ENCODE data around the gene KCNH5. TPM values are rescaled to one million over a fixed set of nuclear protein-coding genes. Genes with fewer than 3 reads are reported as not detected.

KCNH5 gene
- total RNA-seq, 2 experiments from 2014 or later, result not detected

DNA sequence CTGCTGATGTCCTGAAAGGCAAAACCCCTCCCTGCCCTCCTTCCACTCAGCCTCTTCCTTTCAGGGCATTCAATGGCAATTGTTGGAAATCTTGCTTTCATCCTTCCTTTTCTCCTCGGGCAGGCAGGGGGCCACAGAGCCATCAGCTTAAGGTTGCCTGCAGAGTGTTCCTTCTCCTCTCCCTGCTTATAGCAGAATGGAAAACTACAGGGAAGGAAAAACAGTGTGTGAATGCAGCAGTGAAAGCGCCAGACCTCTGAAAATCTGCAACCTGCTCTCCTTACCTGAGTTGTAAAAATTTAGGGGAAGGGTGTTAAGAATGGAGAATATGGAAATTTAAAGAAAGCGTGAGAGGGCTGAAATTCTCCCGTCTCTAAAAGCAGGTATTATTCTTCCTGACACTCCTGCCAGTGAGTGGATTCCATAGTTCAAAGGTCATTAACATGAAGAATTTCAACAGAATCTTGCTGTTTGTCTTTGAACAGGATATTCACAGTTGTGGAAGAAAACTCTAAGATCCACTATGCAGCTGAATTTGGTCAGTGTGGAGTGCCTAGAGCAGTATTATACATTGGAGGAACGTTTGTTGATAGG lies 348.8 kb downstream of the KCNH5 start:
- no peak for DNase-seq
- H3K27ac ChIP-seq (ENCODE audit: low read depth in 1 of 2, low read length in 2 of 2), result no peak overlapping the region
- no peaks in the 10 kb centered on the region for H3K27me3 Mint-ChIP-seq
- ChIA-PET POLR2A (no interaction called here), CTCF (no interaction called here)
- H3K36me3 Mint-ChIP-seq (ENCODE audit: low read depth), result no peaks in the 10 kb centered on the region
- no peaks in the 10 kb centered on the region for H3K36me3 ChIP-seq (ENCODE audit: insufficient read depth, low read length)
- H3K27me3 ChIP-seq (ENCODE audit: control insufficient read depth in 1 of 2, insufficient read depth in 2 of 2, low read length in 2 of 2), result no peaks in the 10 kb centered on the region
- H3K4me3 Mint-ChIP-seq, result no peak overlapping the region
- H3K9me3 ChIP-seq (ENCODE audit: control insufficient read depth in 1 of 2, insufficient read depth in 1 of 2, low read length in 2 of 2), result peaks cover 0 to 5% of the 10 kb centered on the region in 2 experiments
- ATAC-seq (ENCODE audit: poor library complexity), result no peak
- H3K4me1 Mint-ChIP-seq (ENCODE audit: low read depth), result no peaks in the 10 kb centered on the region
- no peak overlapping the region for H3K4me3 ChIP-seq (ENCODE audit: low read length)
- H3K27ac Mint-ChIP-seq, result no peak overlapping the region
- intact Hi-C loops (cut with DNase I, micrococcal nuclease), result no loop called here
- no peaks in the 10 kb centered on the region for H3K4me1 ChIP-seq (ENCODE audit: insufficient read depth, low read length)
- H3K9me3 Mint-ChIP-seq, result no peaks in the 10 kb centered on the region
- TF ChIP-seq, protein P1, sequence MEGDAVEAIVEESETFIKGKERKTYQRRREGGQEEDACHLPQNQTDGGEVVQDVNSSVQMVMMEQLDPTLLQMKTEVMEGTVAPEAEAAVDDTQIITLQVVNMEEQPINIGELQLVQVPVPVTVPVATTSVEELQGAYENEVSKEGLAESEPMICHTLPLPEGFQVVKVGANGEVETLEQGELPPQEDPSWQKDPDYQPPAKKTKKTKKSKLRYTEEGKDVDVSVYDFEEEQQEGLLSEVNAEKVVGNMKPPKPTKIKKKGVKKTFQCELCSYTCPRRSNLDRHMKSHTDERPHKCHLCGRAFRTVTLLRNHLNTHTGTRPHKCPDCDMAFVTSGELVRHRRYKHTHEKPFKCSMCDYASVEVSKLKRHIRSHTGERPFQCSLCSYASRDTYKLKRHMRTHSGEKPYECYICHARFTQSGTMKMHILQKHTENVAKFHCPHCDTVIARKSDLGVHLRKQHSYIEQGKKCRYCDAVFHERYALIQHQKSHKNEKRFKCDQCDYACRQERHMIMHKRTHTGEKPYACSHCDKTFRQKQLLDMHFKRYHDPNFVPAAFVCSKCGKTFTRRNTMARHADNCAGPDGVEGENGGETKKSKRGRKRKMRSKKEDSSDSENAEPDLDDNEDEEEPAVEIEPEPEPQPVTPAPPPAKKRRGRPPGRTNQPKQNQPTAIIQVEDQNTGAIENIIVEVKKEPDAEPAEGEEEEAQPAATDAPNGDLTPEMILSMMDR (IDR thresholded peaks at IDR 0.05), result no peak

DNA sequence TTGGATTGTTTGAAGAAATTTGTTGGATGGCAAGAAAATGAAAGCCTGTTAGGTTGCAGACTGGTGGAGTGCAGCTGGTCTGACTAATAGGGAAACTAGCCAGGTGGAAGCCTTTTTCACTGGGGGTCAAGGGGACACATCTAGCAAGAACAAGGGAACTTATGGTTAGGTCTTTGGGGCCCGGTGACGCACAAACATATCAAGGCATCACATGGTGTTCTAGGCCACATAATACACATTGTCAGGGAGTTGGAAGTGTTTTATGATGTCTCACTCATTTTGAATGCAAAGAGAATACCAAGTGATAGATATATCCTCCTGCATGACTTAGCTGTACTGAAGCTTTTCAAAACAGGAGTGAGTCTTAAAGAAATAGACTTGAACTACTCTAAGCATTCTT lies 351.2 kb downstream of the KCNH5 start:
- TF ChIP-seq, protein P1 (IDR thresholded peaks at IDR 0.05), result no peak
- ATAC-seq (ENCODE audit: poor library complexity), result no peak
- no peaks in the 10 kb centered on the region for H3K27me3 ChIP-seq (ENCODE audit: control insufficient read depth in 1 of 2, insufficient read depth in 2 of 2, low read length in 2 of 2)
- H3K36me3 ChIP-seq (ENCODE audit: insufficient read depth, low read length), result no peaks in the 10 kb centered on the region
- Mint-ChIP-seq H3K36me3 (ENCODE audit: low read depth) (no peaks in the 10 kb centered on the region), H3K9me3 (no peaks in the 10 kb centered on the region), H3K4me3 (no peak overlapping the region), H3K27me3 (no peaks in the 10 kb centered on the region), H3K4me1 (ENCODE audit: low read depth) (no peaks in the 10 kb centered on the region), H3K27ac (no peak overlapping the region)
- CTCF ChIA-PET, result no interaction called here
- H3K9me3 ChIP-seq (ENCODE audit: control insufficient read depth in 1 of 2, insufficient read depth in 1 of 2, low read length in 2 of 2), result peaks cover 0 to 5% of the 10 kb centered on the region in 2 experiments
- no peaks in the 10 kb centered on the region for H3K4me1 ChIP-seq (ENCODE audit: insufficient read depth, low read length)
- no peak overlapping the region for H3K4me3 ChIP-seq (ENCODE audit: low read length)
- intact Hi-C loops (cut with DNase I, micrococcal nuclease), result no loop called here
- POLR2A ChIA-PET, result no interaction called here
- no peak overlapping the region for H3K27ac ChIP-seq (ENCODE audit: low read depth in 1 of 2, low read length in 2 of 2)
- DNase-seq, result no peak

DNA sequence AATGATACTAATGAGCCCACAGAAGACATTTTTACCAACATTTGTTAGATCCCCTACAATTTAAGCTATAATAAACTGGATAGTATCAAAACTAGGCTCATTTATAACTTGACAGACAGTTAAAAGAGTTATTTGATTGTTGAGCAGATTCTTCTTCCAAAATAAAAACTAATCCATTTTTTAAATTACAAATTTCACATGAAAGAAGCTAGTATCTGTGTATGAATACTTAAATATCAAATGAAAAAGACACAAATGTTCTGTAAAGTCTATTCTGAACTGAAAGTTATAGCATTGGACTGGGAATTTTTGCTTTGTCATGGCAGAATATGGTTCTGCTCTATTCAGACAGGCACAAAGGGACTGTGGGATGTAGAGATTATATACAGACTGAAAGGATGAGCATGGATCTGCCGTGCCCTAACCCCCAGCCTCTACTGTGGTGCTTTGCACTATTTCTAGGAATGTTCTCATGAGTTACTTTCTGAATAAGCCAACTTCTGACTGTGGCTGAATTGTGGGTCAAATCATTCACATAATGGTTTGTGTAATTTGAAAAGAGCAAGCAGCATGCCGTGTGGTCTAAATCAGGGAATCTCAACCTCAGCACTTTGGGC lies 352.7 kb downstream of the KCNH5 start:
- H3K27ac ChIP-seq (ENCODE audit: low read depth in 1 of 2, low read length in 2 of 2), result no peak overlapping the region
- no peaks in the 10 kb centered on the region for H3K4me1 Mint-ChIP-seq (ENCODE audit: low read depth)
- no peaks in the 10 kb centered on the region for H3K36me3 ChIP-seq (ENCODE audit: insufficient read depth, low read length)
- no peak overlapping the region for H3K27ac Mint-ChIP-seq
- TF ChIP-seq, protein P1 (IDR thresholded peaks at IDR 0.05), result no peak
- ChIA-PET POLR2A (no interaction called here), CTCF (no interaction called here)
- intact Hi-C loops (cut with DNase I, micrococcal nuclease), result no loop called here
- H3K27me3 ChIP-seq (ENCODE audit: control insufficient read depth in 1 of 2, insufficient read depth in 2 of 2, low read length in 2 of 2), result no peaks in the 10 kb centered on the region
- peaks cover 3 to 5% of the 10 kb centered on the region in 2 experiments for H3K9me3 ChIP-seq (ENCODE audit: control insufficient read depth in 1 of 2, insufficient read depth in 1 of 2, low read length in 2 of 2)
- no peaks in the 10 kb centered on the region for H3K4me1 ChIP-seq (ENCODE audit: insufficient read depth, low read length)
- DNase-seq, result no peak
- H3K9me3 Mint-ChIP-seq, result peaks cover 7% of the 10 kb centered on the region
- H3K4me3 ChIP-seq (ENCODE audit: low read length), result no peak overlapping the region
- no peaks in the 10 kb centered on the region for H3K27me3 Mint-ChIP-seq
- H3K4me3 Mint-ChIP-seq, result no peak overlapping the region
- no peaks in the 10 kb centered on the region for H3K36me3 Mint-ChIP-seq (ENCODE audit: low read depth)
- ATAC-seq (ENCODE audit: poor library complexity), result no peak
